WTC11 (cell line): Measurements from ENCODE around the gene FAH. TPM values are rescaled to one million over a fixed set of nuclear protein-coding genes. Genes with fewer than 3 reads are reported as not detected.

Experiments
- ATAC-seq: fragments of 200-7000 bp; cut with Tn5 transposase; 2 replicates; pipeline ENCODE4 v1.10.0; 2021; ENCODE audit warnings: mild to moderate bottlenecking, moderate library complexity
- CTCF ChIA-PET: fragments of 300-600 bp; sonication (Branson Sonifier 250); formaldehyde crosslinking; loops from one replicate; lab custom pipeline; 2021; ENCODE audit warnings: antibody characterized with exemption; lab: Charles Lee
- POLR2A ChIA-PET: fragments of 350-600 bp; sonication (Branson Sonifier 250); formaldehyde crosslinking; loops from one replicate; lab custom pipeline; 2021; ENCODE audit warnings: antibody characterized with exemption; lab: Charles Lee
- DNase-seq: peaks from one replicate; pipeline ENCODE4 v3.0.0; 2021; ENCODE audit warnings: low spot score
- H3K27ac Mint-ChIP-seq: 2 replicates; pipeline ENCODE4 v1.8.0; 2021; ENCODE audit warnings: mixed read lengths
- H3K27me3 Mint-ChIP-seq: 2 replicates; pipeline ENCODE4 v1.8.0; 2021; ENCODE audit warnings: low read depth, mild to moderate bottlenecking, moderate library complexity, mixed read lengths
- H3K36me3 Mint-ChIP-seq: 2 replicates; pipeline ENCODE4 v1.8.0; 2021; ENCODE audit warnings: mixed read lengths
- H3K4me1 Mint-ChIP-seq: 2 replicates; pipeline ENCODE4 v1.8.0; 2022; ENCODE audit warnings: mixed read lengths
- H3K4me3 Mint-ChIP-seq: 2 replicates; pipeline ENCODE4 v1.8.0; 2021; ENCODE audit warnings: mild to moderate bottlenecking, moderate library complexity, mixed read lengths
- H3K9me3 Mint-ChIP-seq: 2 replicates; pipeline ENCODE4 v1.8.0; 2021; ENCODE audit warnings: mixed read lengths
- AFF4 ChIP-seq: sonication (generic); formaldehyde crosslinking; IDR thresholded peaks from 2 replicates; pipeline ENCODE4 v1.8.1; 2023; ENCODE audit warnings: mild to moderate bottlenecking, missing genetic modification reagents, borderline replicate concordance
- ATF1 ChIP-seq: sonication (generic); formaldehyde crosslinking; IDR thresholded peaks from 2 replicates; pipeline ENCODE4 v1.8.1; 2023; ENCODE audit warnings: mild to moderate bottlenecking, moderate library complexity, missing genetic modification reagents
- ATF3 ChIP-seq: sonication (generic); formaldehyde crosslinking; conservative IDR thresholded peaks from 2 replicates; pipeline ENCODE4 v1.8.1; 2022; ENCODE audit warnings: mild to moderate bottlenecking, missing genetic modification reagents
- E2F1 ChIP-seq: sonication (generic); formaldehyde crosslinking; IDR thresholded peaks from 2 replicates; pipeline ENCODE4 v1.8.0; 2022; ENCODE audit warnings: mild to moderate bottlenecking, missing genetic modification reagents
- ESRRA ChIP-seq: sonication (generic); formaldehyde crosslinking; IDR thresholded peaks from 2 replicates; pipeline ENCODE4 v1.8.1; 2022; ENCODE audit warnings: mild to moderate bottlenecking, missing genetic modification reagents, borderline replicate concordance
- FOXK1 ChIP-seq: sonication (generic); formaldehyde crosslinking; IDR thresholded peaks from 2 replicates; pipeline ENCODE4 v1.8.0; 2022; ENCODE audit warnings: mild to moderate bottlenecking, moderate library complexity, missing genetic modification reagents
- FOXP4 ChIP-seq: sonication (generic); formaldehyde crosslinking; IDR thresholded peaks from 2 replicates; pipeline ENCODE4 v1.8.0; 2022; ENCODE audit warnings: mild to moderate bottlenecking, missing genetic modification reagents
- HMGA2 ChIP-seq: fragments of 250-450 bp; sonication (Bioruptor Pico); IDR thresholded peaks from 2 replicates; pipeline ENCODE4 v1.4.0; 2021; ENCODE audit warnings: mild to moderate bottlenecking, moderate library complexity
- HMGXB4 ChIP-seq: sonication (generic); formaldehyde crosslinking; IDR thresholded peaks from 2 replicates; pipeline ENCODE4 v1.8.1; 2023; ENCODE audit warnings: mild to moderate bottlenecking, moderate library complexity, missing genetic modification reagents
- KAT7 ChIP-seq: sonication (generic); formaldehyde crosslinking; IDR thresholded peaks from 2 replicates; pipeline ENCODE4 v1.8.1; 2023; ENCODE audit warnings: missing genetic modification reagents, mild to moderate bottlenecking, borderline replicate concordance
- MLX ChIP-seq: sonication (generic); formaldehyde crosslinking; IDR thresholded peaks from 2 replicates; pipeline ENCODE4 v1.8.1; 2023; ENCODE audit warnings: mild to moderate bottlenecking, missing genetic modification reagents, moderate library complexity
- MYBL2 ChIP-seq: sonication (generic); formaldehyde crosslinking; IDR thresholded peaks from 2 replicates; pipeline ENCODE4 v1.8.1; 2023; ENCODE audit warnings: mild to moderate bottlenecking, moderate library complexity, missing genetic modification reagents
- NFATC4 ChIP-seq: fragments of 250-450 bp; sonication (Bioruptor Pico); IDR thresholded peaks from 2 replicates; pipeline ENCODE4 v1.9.0; 2021; ENCODE audit warnings: mild to moderate bottlenecking
- NFYB ChIP-seq: sonication (generic); formaldehyde crosslinking; conservative IDR thresholded peaks from 2 replicates; pipeline ENCODE4 v1.8.0; 2022; ENCODE audit warnings: low read depth, missing genetic modification reagents
- NR2C2 ChIP-seq: sonication (generic); formaldehyde crosslinking; IDR thresholded peaks from 2 replicates; pipeline ENCODE4 v1.8.0; 2022; ENCODE audit warnings: mild to moderate bottlenecking, missing genetic modification reagents
- OVOL2 ChIP-seq: fragments of 250-450 bp; sonication (Bioruptor Pico); IDR thresholded peaks from 2 replicates; pipeline ENCODE4 v1.9.0; 2021; ENCODE audit warnings: mild to moderate bottlenecking, borderline replicate concordance
- RELA ChIP-seq: sonication (generic); formaldehyde crosslinking; IDR thresholded peaks from 2 replicates; pipeline ENCODE4 v1.8.1; 2022; ENCODE audit warnings: missing genetic modification reagents, mild to moderate bottlenecking, borderline replicate concordance
- SMAD3 ChIP-seq: sonication (generic); formaldehyde crosslinking; IDR thresholded peaks from 2 replicates; pipeline ENCODE4 v1.8.0; 2022; ENCODE audit warnings: missing genetic modification reagents, mild to moderate bottlenecking, borderline replicate concordance
- SMAD4 ChIP-seq: sonication (generic); formaldehyde crosslinking; IDR thresholded peaks from 2 replicates; pipeline ENCODE4 v1.8.0; 2022; ENCODE audit warnings: mild to moderate bottlenecking, missing genetic modification reagents
- TP53 ChIP-seq: sonication (generic); formaldehyde crosslinking; IDR thresholded peaks from 2 replicates; pipeline ENCODE4 v1.8.1; 2023; ENCODE audit warnings: mild to moderate bottlenecking, missing genetic modification reagents
- ZNF138 ChIP-seq: sonication (generic); formaldehyde crosslinking; conservative IDR thresholded peaks from 2 replicates; pipeline ENCODE4 v1.8.1; 2022; ENCODE audit warnings: mild to moderate bottlenecking, moderate library complexity, missing genetic modification reagents
- ZNF423 ChIP-seq: fragments of 250-450 bp; sonication (Bioruptor Pico); IDR thresholded peaks from 2 replicates; pipeline ENCODE4 v2.1.2; 2022; ENCODE audit warnings: mild to moderate bottlenecking, moderate library complexity
- total RNA-seq: library from RNA; stranded (reverse); gene quantifications from 3 replicates; pipeline ENCODE4 v1.2.3, GENCODE V29; 2021

The FAH gene
- total RNA-seq, 1 experiment from 2014 or later, result 22.8 TPM

GRCh38 chr15:80161468-80162016, 8.7 kb downstream of the FAH start:
- peaks cover 30% of the 10 kb centered on the region for H3K36me3 Mint-ChIP-seq
- POLR2A ChIA-PET, result no interaction called here
- no peaks in the 10 kb centered on the region for H3K27me3 Mint-ChIP-seq
- H3K27ac Mint-ChIP-seq, result no peak overlapping the region
- H3K9me3 Mint-ChIP-seq, result no peaks in the 10 kb centered on the region
- TF ChIP-seq NFATC4 (CRISPR knock-in tag) (no peak), MLX (CRISPR knock-in tag) (no peak), NFYB (no peak), ESRRA (CRISPR knock-in tag) (no peak)
- TF ChIP-seq, all 79 proteins: peak for 0
- H3K4me3 Mint-ChIP-seq, result no peak overlapping the region
- CTCF ChIA-PET, result interaction anchor here (0.6 to 1.9 kb wide), 3 partner anchors 12 to 22 kb away, joined by 4 to 6 read pairs (median 6); no protein-coding TSS in a partner anchor
- DNase-seq (no peak), ATAC-seq (no peak)
- H3K4me1 Mint-ChIP-seq, result no peaks in the 10 kb centered on the region

- POLR2A ChIA-PET, result no interaction called here
Observed at GRCh38 chr15:80162059-80162554, 9.3 kb downstream of the FAH start.

GRCh38 chr15:80163217-80163616, 10.4 kb downstream of the FAH start:
- no peaks in the 10 kb centered on the region for H3K27me3 Mint-ChIP-seq
- peaks cover 34% of the 10 kb centered on the region for H3K36me3 Mint-ChIP-seq
- H3K4me1 Mint-ChIP-seq, result no peaks in the 10 kb centered on the region
- H3K27ac Mint-ChIP-seq, result no peak overlapping the region
- H3K9me3 Mint-ChIP-seq, result no peaks in the 10 kb centered on the region
- ChIA-PET POLR2A (no interaction called here), CTCF (interaction anchor here (0.7 kb wide), 1 partner anchor 656 kb away, joined by 3 read pairs; no protein-coding TSS in a partner anchor)
- DNase-seq (no peak), ATAC-seq (no peak)
- H3K4me3 Mint-ChIP-seq, result no peak overlapping the region
- no peak for TF ChIP-seq ATF1 (CRISPR knock-in tag)
- TF ChIP-seq RELA, result no peak
- no peak for TF ChIP-seq FOXK1 (CRISPR knock-in tag)
- TF ChIP-seq HMGA2 (CRISPR knock-in tag), result no peak
- TF ChIP-seq ZNF138 (CRISPR knock-in tag), result no peak
- TF ChIP-seq ATF3, result no peak
- no peak for TF ChIP-seq SMAD4
- TF ChIP-seq HMGXB4 (CRISPR knock-in tag), result no peak
- no peak for TF ChIP-seq MYBL2 (CRISPR knock-in tag)
- no peak for TF ChIP-seq AFF4 (CRISPR knock-in tag)

More at GRCh38 chr15:80162059-80162554, 9.3 kb downstream of the FAH start:
- ATAC-seq, result no peak
- no peak for TF ChIP-seq SMAD3 (CRISPR knock-in tag)
- no peak for TF ChIP-seq ESRRA (CRISPR knock-in tag)
- no peak for TF ChIP-seq OVOL2 (CRISPR knock-in tag)
- TF ChIP-seq FOXP4 (CRISPR knock-in tag), result no peak
- no peak for TF ChIP-seq NFATC4 (CRISPR knock-in tag)
- TF ChIP-seq ZNF423 (CRISPR knock-in tag), result no peak
- TF ChIP-seq NR2C2 (CRISPR knock-in tag), result no peak
- TF ChIP-seq E2F1 (CRISPR knock-in tag), result no peak
- TF ChIP-seq TP53 (CRISPR knock-in tag), result no peak
- no peak for TF ChIP-seq KAT7
- H3K36me3 Mint-ChIP-seq, result peaks cover 30% of the 10 kb centered on the region
- H3K27ac Mint-ChIP-seq, result no peak overlapping the region
- H3K4me1 Mint-ChIP-seq, result no peaks in the 10 kb centered on the region
- no peak overlapping the region for H3K4me3 Mint-ChIP-seq
- no peaks in the 10 kb centered on the region for H3K9me3 Mint-ChIP-seq
- CTCF ChIA-PET, result no interaction called here
- no peak for DNase-seq
- no peaks in the 10 kb centered on the region for H3K27me3 Mint-ChIP-seq
